GM21576 (cell line): ENCODE results near the gene MAP3K15.

Experiments
- ATAC-seq: cut with Tn5 transposase; IDR thresholded peaks from one replicate; pipeline ENCODE4 v1.9.1; 2021; ENCODE audit warnings: mild to moderate bottlenecking, moderate library complexity; ENCODE audit not compliant: unreplicated experiment

MAP3K15 gene

GRCh38 chrX:19392703-19393102 is 122.6 kb downstream of the MAP3K15 start:
- ATAC-seq: no peak

- no peak for ATAC-seq
These were observed 123.2 kb downstream of the MAP3K15 start for GRCh38 chrX:19392078-19392477.

GRCh38 chrX:19389227-19389845 is 126.0 kb downstream of the MAP3K15 start:
- no peak for ATAC-seq

GRCh38 chrX:19388741-19389140 is 126.6 kb downstream of the MAP3K15 start:
- no peak for ATAC-seq

- no peak for ATAC-seq
These were observed 127.1 kb downstream of the MAP3K15 start for GRCh38 chrX:19388064-19388679.

GRCh38 chrX:19386679-19387078 is 128.6 kb downstream of the MAP3K15 start:
- ATAC-seq: no peak

- ATAC-seq: peak; percentile 56
These were observed 132.7 kb downstream of the MAP3K15 start for GRCh38 chrX:19382555-19383145.

GRCh38 chrX:19381326-19381725 is 134.0 kb downstream of the MAP3K15 start:
- no peak for ATAC-seq

GRCh38 chrX:19377799-19378198 is 137.5 kb downstream of the MAP3K15 start:
- no peak for ATAC-seq

GRCh38 chrX:19375546-19375945 is 139.8 kb downstream of the MAP3K15 start:
- ATAC-seq: no peak

- ATAC-seq: no peak
These were observed 141.9 kb downstream of the MAP3K15 start for GRCh38 chrX:19373351-19373891.

- no peak for ATAC-seq
These were observed 142.6 kb downstream of the MAP3K15 start for GRCh38 chrX:19372547-19373331.

GRCh38 chrX:19372170-19372546 is 143.2 kb downstream of the MAP3K15 start:
- peak; percentile 49 for ATAC-seq

- ATAC-seq: no peak
These were observed 145.2 kb downstream of the MAP3K15 start for GRCh38 chrX:19370061-19370460.

- ATAC-seq: no peak
These were observed 146.7 kb downstream of the MAP3K15 start for GRCh38 chrX:19368576-19368975.

GRCh38 chrX:19361701-19362100 is 153.6 kb downstream of the MAP3K15 start:
- no peak for ATAC-seq

GRCh38 chrX:19360903-19361302 is 154.4 kb downstream of the MAP3K15 start:
- ATAC-seq: no peak

- ATAC-seq: no peak
These were observed 156.8 kb downstream of the MAP3K15 start for GRCh38 chrX:19358521-19358920.

GRCh38 chrX:19354625-19355024 is 160.7 kb downstream of the MAP3K15 start:
- ATAC-seq: no peak

GRCh38 chrX:19350941-19351384 is 164.3 kb downstream of the MAP3K15 start:
- ATAC-seq: peak; percentile 89

GRCh38 chrX:19349264-19349663 is 166.0 kb downstream of the MAP3K15 start:
- no peak for ATAC-seq
